ENCODE measurements around the gene APLF.
"Not testable (repeated sequence)": the region's sequence is repeated elsewhere in the genome, so short reads cannot be mapped to it uniquely, and the experiment has no call there.

The APLF gene

DNA sequence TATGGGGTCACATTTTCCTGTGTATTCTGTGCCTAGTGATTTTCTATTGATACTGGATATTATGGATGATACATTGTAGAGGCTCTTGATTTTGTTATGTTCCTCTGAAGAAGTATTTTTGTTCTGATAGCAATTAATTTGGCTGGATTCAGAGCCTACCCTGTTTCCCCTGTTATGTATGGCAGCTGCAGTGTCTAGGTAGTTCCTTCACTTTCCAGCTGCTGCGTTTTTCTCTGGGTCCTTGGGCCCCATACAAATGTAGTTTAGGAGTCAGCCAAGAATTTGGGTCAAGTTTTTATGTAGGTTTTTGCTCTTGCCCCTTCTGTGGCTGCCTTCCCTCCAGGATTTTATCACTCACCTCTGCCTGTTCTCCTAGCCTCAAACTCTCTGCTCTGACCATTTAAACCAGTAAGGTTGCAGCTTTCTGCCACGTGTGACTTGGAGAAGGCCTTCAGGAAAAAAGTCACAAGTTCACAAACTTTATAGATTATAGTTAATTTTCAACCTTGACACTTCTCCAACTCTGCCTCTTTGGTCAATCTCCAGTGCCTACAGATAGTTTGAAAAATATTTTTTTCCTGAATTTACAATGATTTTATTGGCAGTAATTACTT is 47.0 kb downstream of the APLF start:
- Histone ChIP-seq H3K27me3 (ENCODE audit: insufficient read depth, insufficient read length) (no peaks in the 10 kb centered on the region), H3K9me3 (ENCODE audit: insufficient read depth, low read length) (no peaks in the 10 kb centered on the region), H3K4me1 (ENCODE audit: insufficient read depth, insufficient read length) (no peaks in the 10 kb centered on the region), H3K36me3 (ENCODE audit: insufficient read depth, insufficient read length, low read length) (no peaks in the 10 kb centered on the region), H3K9ac (ENCODE audit: insufficient read length, low read depth) (no peak overlapping the region), H3K4me3 (ENCODE audit: insufficient read length, low read depth) (no peak overlapping the region)
- DNase-seq (ENCODE audit: low read depth, low spot score) = no peak
- TF ChIP-seq YY1 (IDR thresholded peaks at IDR 0.05; ENCODE audit: insufficient read depth, insufficient read length) (no peak), ZNF274 (IDR thresholded peaks at IDR 0.05; ENCODE audit: low read depth, low read length) (no peak), SUZ12 (IDR thresholded peaks at IDR 0.05; ENCODE audit: extremely low read depth, insufficient read depth, insufficient read length) (no peak)

DNA sequence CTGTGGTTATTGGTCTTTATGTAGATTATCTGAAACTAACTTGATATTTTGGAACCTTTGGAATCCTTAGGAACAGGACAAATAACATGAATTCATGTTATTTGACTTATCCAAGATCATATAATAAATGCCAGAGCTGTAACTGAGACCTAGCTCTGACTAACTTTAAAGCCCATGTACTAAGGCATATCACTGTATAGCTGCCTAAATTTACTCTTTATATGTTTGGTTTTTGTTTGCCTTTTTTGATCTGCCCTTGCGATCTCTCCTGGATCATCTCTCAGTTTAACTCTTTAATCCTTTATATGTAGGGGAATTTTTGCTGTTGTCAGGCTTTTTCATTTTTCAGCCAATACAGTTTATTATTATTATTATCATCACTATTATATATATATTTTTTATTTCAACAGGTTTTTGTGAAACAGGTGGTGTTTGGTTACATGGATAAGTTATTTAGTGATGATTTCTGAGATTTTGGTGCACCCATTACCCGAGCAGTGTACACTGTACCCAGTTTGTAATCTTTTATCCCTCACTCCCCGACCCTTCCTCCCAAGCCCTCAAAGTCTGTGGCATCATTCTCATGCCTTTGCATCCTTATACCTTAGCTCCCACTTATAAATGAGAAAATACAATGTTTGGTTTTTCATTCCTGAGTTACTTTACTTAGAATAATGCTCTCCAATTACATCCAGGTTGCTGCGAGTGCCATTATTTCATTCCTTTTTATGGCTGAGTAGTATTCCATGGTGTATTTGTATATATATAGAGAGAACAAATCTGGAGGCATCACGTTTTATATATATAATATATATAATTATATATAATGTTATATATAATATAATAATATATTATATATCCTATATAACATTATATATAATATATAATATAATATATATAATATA is 48.9 kb downstream of the APLF start:
- Histone ChIP-seq H3K9ac (ENCODE audit: insufficient read length, low read depth) (no peak overlapping the region), H3K27me3 (ENCODE audit: insufficient read depth, insufficient read length) (no peaks in the 10 kb centered on the region), H3K4me1 (ENCODE audit: insufficient read depth, insufficient read length) (no peaks in the 10 kb centered on the region), H3K4me3 (ENCODE audit: insufficient read length, low read depth) (no peak overlapping the region), H3K9me3 (ENCODE audit: insufficient read depth, low read length) (no peaks in the 10 kb centered on the region), H3K36me3 (ENCODE audit: insufficient read depth, insufficient read length, low read length) (no peaks in the 10 kb centered on the region)
- no peak for TF ChIP-seq SUZ12 (IDR thresholded peaks at IDR 0.05; ENCODE audit: extremely low read depth, insufficient read depth, insufficient read length)
- no peak for TF ChIP-seq YY1 (IDR thresholded peaks at IDR 0.05; ENCODE audit: insufficient read depth, insufficient read length)
- no peak for TF ChIP-seq ZNF274 (IDR thresholded peaks at IDR 0.05; ENCODE audit: low read depth, low read length)
- DNase-seq (ENCODE audit: low read depth, low spot score) = no peak

DNA sequence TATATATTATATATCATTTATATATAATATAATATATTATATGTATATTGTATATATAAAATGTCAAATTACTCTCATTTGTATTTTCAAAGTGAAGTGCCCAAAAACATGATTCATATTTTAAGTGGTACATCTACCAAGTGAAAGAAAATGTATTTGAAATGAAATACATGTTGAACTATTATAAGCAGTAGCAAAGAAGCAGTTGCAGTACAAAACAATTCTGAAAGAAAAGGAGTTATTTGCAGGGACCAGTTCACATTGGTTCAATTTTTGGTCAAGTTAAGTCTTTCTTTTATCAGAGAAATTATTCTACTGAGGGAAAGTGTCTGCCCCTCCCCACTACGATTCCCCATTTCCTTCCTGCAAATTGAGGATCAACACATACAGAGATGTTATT is 51.9 kb downstream of the APLF start:
- Histone ChIP-seq H3K4me3 (ENCODE audit: insufficient read length, low read depth) (no peak overlapping the region), H3K36me3 (ENCODE audit: insufficient read depth, insufficient read length, low read length) (no peaks in the 10 kb centered on the region), H3K27me3 (ENCODE audit: insufficient read depth, insufficient read length) (no peaks in the 10 kb centered on the region), H3K9me3 (ENCODE audit: insufficient read depth, low read length) (no peaks in the 10 kb centered on the region), H3K9ac (ENCODE audit: insufficient read length, low read depth) (no peak overlapping the region), H3K4me1 (ENCODE audit: insufficient read depth, insufficient read length) (no peaks in the 10 kb centered on the region)
- no peak for DNase-seq (ENCODE audit: low read depth, low spot score)
- TF ChIP-seq ZNF274 (IDR thresholded peaks at IDR 0.05; ENCODE audit: low read depth, low read length) (no peak), SUZ12 (IDR thresholded peaks at IDR 0.05; ENCODE audit: extremely low read depth, insufficient read depth, insufficient read length) (no peak), YY1 (IDR thresholded peaks at IDR 0.05; ENCODE audit: insufficient read depth, insufficient read length) (no peak)

DNA sequence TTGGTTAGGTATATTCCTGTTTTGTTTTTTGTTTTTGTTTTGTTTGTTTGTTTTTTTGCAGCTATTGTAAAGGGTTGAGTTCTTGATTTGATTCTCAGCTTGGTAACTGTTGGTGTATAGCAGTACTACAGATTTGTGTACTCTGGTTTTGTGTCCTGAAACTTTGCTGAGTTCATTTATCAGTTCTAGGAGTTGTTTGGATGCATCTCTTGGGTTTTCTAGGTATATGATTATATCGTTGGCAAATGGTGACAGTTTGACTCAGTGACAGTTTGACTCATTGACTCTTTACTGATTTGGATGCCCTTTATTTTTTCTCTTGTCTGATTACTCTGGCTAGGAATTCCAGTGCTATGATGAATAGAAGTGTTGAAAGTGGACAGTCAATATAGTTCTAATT is 53.7 kb downstream of the APLF start:
- Histone ChIP-seq H3K27me3 (ENCODE audit: insufficient read depth, insufficient read length) (no peaks in the 10 kb centered on the region), H3K4me1 (ENCODE audit: insufficient read depth, insufficient read length) (no peaks in the 10 kb centered on the region), H3K36me3 (ENCODE audit: insufficient read depth, insufficient read length, low read length) (no peaks in the 10 kb centered on the region), H3K4me3 (ENCODE audit: insufficient read length, low read depth) (no peak overlapping the region), H3K9me3 (ENCODE audit: insufficient read depth, low read length) (no peaks in the 10 kb centered on the region), H3K9ac (ENCODE audit: insufficient read length, low read depth) (no peak overlapping the region)
- DNase-seq (ENCODE audit: low read depth, low spot score) = no peak
- TF ChIP-seq ZNF274 (IDR thresholded peaks at IDR 0.05; ENCODE audit: low read depth, low read length) (no peak), YY1 (IDR thresholded peaks at IDR 0.05; ENCODE audit: insufficient read depth, insufficient read length) (no peak), SUZ12 (IDR thresholded peaks at IDR 0.05; ENCODE audit: extremely low read depth, insufficient read depth, insufficient read length) (no peak)

DNA sequence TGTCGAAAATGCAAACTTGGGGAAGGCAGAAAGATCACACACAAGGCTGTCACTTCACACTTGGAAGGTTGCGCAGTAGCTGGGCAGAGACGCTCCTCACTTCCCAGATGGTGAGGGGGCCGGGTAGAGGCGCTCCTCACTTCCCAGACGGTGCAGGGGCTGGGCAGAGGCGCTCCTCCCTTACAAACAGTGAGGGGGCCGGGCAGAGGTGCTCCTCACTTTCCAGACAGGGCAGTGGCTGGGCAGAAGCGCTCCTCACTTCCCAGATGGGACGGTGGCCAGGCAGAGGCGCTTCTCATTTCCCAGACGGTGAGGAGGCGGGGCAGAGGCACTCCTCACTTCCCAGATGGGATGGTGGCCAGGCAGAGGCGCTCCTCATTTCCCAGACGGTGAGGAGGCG is 59.6 kb downstream of the APLF start:
- H3K36me3 ChIP-seq (ENCODE audit: insufficient read depth, insufficient read length, low read length); H3K4me3 ChIP-seq (ENCODE audit: insufficient read length, low read depth); H3K9ac ChIP-seq (ENCODE audit: insufficient read length, low read depth); H3K4me1 ChIP-seq (ENCODE audit: insufficient read depth, insufficient read length); H3K9me3 ChIP-seq (ENCODE audit: insufficient read depth, low read length); DNase-seq (ENCODE audit: low read depth, low spot score); H3K27me3 ChIP-seq (ENCODE audit: insufficient read depth, insufficient read length): not testable (repeated sequence)

DNA sequence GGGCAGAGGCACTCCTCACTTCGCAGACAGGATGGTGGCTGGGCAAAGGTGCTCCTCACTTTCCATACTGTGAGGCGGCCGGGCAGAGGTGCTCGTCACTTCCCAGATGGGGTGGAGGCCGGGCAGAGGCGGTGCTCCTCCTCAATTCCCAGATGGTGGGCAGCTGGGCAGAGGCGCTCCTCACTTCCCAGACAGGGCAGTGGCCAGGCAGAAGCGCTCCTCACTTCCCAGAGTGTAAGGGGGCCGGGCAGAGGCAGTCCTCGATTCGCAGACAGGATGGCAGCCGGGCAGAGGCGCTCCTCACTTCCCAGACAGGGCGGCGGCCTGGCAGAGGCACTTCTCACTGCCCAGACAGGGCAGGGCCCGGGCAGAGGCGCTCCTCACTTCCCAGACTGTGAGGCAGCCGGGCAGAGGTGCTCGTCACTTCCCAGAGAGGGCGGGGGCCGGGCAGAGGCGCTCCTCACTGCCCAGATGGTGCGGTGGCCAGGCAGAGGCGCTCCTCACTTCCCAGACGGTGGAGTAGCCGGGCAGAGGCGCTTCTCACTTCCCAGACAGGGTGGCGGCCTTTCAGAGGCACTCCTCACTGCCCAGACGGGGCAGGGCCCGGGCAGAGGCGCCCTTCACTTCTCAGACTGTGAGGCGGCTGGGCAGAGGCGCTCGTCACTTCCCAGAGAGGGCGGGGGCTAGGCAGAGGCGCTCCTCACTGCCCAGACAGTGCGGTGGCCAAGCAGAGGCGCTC is 60.1 kb downstream of the APLF start:
- not testable (repeated sequence) for H3K9ac ChIP-seq (ENCODE audit: insufficient read length, low read depth); DNase-seq (ENCODE audit: low read depth, low spot score); H3K4me1 ChIP-seq (ENCODE audit: insufficient read depth, insufficient read length); H3K9me3 ChIP-seq (ENCODE audit: insufficient read depth, low read length); H3K4me3 ChIP-seq (ENCODE audit: insufficient read length, low read depth); H3K36me3 ChIP-seq (ENCODE audit: insufficient read depth, insufficient read length, low read length); H3K27me3 ChIP-seq (ENCODE audit: insufficient read depth, insufficient read length)

DNA sequence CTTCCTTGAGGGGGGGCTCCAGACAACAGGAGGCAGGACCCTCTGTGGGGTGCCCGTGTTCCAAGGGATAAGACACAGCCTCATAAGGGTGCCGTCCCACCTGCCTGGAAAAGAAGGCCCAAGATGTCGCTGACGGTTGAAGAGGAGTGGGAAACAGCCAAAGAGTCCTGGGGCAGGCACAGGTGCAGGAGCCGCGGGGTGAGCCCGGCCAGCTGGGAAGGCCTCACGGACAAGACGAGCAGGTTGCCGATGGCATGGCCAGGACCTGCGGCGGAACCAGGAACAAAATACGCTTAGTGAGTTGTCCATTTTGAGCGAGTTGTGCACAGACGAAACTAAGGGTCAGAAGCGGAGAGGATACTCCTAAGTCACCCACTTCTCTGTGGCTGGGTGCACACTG is 61.8 kb downstream of the APLF start:
- not testable (repeated sequence) for H3K9ac ChIP-seq (ENCODE audit: insufficient read length, low read depth); H3K4me1 ChIP-seq (ENCODE audit: insufficient read depth, insufficient read length); H3K36me3 ChIP-seq (ENCODE audit: insufficient read depth, insufficient read length, low read length); H3K4me3 ChIP-seq (ENCODE audit: insufficient read length, low read depth); H3K27me3 ChIP-seq (ENCODE audit: insufficient read depth, insufficient read length); H3K9me3 ChIP-seq (ENCODE audit: insufficient read depth, low read length); DNase-seq (ENCODE audit: low read depth, low spot score)

DNA sequence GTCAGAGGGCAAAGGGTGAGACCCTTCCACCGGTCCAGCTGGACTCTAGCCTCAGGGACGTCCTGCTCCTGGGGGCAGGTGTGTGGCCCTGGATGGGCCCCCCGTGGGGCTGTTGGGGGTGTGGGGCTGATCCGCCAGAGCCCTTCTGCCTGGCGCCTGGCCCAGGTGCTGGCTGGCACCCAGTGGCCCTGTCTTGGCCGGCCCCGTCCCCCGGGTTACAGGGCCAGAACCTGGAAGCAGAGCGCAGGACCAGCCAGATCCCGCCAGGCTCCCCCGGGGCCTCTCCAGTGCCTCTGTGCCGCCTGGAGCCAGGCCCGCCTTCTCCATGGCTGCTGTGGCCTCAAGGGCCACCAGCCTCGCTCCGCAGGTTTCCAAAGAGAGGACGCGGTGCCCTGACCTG is 62.3 kb downstream of the APLF start:
- not testable (repeated sequence) for H3K9me3 ChIP-seq (ENCODE audit: insufficient read depth, low read length); H3K27me3 ChIP-seq (ENCODE audit: insufficient read depth, insufficient read length); H3K4me3 ChIP-seq (ENCODE audit: insufficient read length, low read depth); H3K4me1 ChIP-seq (ENCODE audit: insufficient read depth, insufficient read length); H3K9ac ChIP-seq (ENCODE audit: insufficient read length, low read depth); H3K36me3 ChIP-seq (ENCODE audit: insufficient read depth, insufficient read length, low read length); DNase-seq (ENCODE audit: low read depth, low spot score)
